WTC11 (cell line): Measurements from ENCODE around the gene NAV2. TPM values are rescaled to one million over a fixed set of nuclear protein-coding genes. Genes with fewer than 3 reads are reported as not detected.
A peak's percentile ranks its signal among the peaks of the same experiment; 100 is the strongest.

Experiments used
- AFF4 ChIP-seq: sonication (generic); formaldehyde crosslinking; IDR thresholded peaks from 2 replicates; pipeline ENCODE4 v1.8.1; 2023; ENCODE audit warnings: mild to moderate bottlenecking, missing genetic modification reagents, borderline replicate concordance
- CREB1 ChIP-seq: sonication (generic); formaldehyde crosslinking; IDR thresholded peaks from 2 replicates; pipeline ENCODE4 v1.8.0; 2023; ENCODE audit warnings: mild to moderate bottlenecking, missing genetic modification reagents
- CREM ChIP-seq: sonication (generic); formaldehyde crosslinking; IDR thresholded peaks from 2 replicates; pipeline ENCODE4 v1.8.1; 2022; ENCODE audit warnings: mild to moderate bottlenecking, missing genetic modification reagents, moderate library complexity
- ELF4 ChIP-seq: sonication (generic); formaldehyde crosslinking; IDR thresholded peaks from 2 replicates; pipeline ENCODE4 v1.8.1; 2022; ENCODE audit warnings: low read depth, mild to moderate bottlenecking, moderate library complexity, missing genetic modification reagents
- ETV6 ChIP-seq: sonication (generic); formaldehyde crosslinking; IDR thresholded peaks from 2 replicates; pipeline ENCODE4 v1.8.1; 2022; ENCODE audit warnings: mild to moderate bottlenecking, missing genetic modification reagents
- FOXJ3 ChIP-seq: sonication (generic); formaldehyde crosslinking; IDR thresholded peaks from 2 replicates; pipeline ENCODE4 v1.9.0; 2021; ENCODE audit warnings: missing genetic modification reagents, mild to moderate bottlenecking, borderline replicate concordance
- FOXK1 ChIP-seq: sonication (generic); formaldehyde crosslinking; IDR thresholded peaks from 2 replicates; pipeline ENCODE4 v1.8.0; 2022; ENCODE audit warnings: mild to moderate bottlenecking, moderate library complexity, missing genetic modification reagents
- HMGA2 ChIP-seq: fragments of 250-450 bp; sonication (Bioruptor Pico); IDR thresholded peaks from 2 replicates; pipeline ENCODE4 v1.4.0; 2021; ENCODE audit warnings: mild to moderate bottlenecking, moderate library complexity
- IRF1 ChIP-seq: sonication (generic); formaldehyde crosslinking; IDR thresholded peaks from 2 replicates; pipeline ENCODE4 v1.8.0; 2023; ENCODE audit warnings: missing genetic modification reagents
- IRF2 ChIP-seq: sonication (generic); formaldehyde crosslinking; IDR thresholded peaks from 2 replicates; pipeline ENCODE4 v1.8.0; 2022; ENCODE audit warnings: low read depth, missing genetic modification reagents, borderline replicate concordance
- JAZF1 ChIP-seq: fragments of 250-450 bp; sonication (Bioruptor Pico); IDR thresholded peaks from 2 replicates; pipeline ENCODE4 v1.9.0; 2021; ENCODE audit warnings: moderate library complexity, mild to moderate bottlenecking, inconsistent platforms
- MYBL2 ChIP-seq: sonication (generic); formaldehyde crosslinking; IDR thresholded peaks from 2 replicates; pipeline ENCODE4 v1.8.1; 2023; ENCODE audit warnings: mild to moderate bottlenecking, moderate library complexity, missing genetic modification reagents
- OVOL2 ChIP-seq: fragments of 250-450 bp; sonication (Bioruptor Pico); IDR thresholded peaks from 2 replicates; pipeline ENCODE4 v1.9.0; 2021; ENCODE audit warnings: mild to moderate bottlenecking, borderline replicate concordance
- RELA ChIP-seq: sonication (generic); formaldehyde crosslinking; IDR thresholded peaks from 2 replicates; pipeline ENCODE4 v1.8.1; 2022; ENCODE audit warnings: missing genetic modification reagents, mild to moderate bottlenecking, borderline replicate concordance
- RORB ChIP-seq: fragments of 250-450 bp; sonication (Bioruptor Pico); IDR thresholded peaks from 2 replicates; pipeline ENCODE4 v1.9.0; 2021; ENCODE audit warnings: mild to moderate bottlenecking
- SMAD3 ChIP-seq: sonication (generic); formaldehyde crosslinking; IDR thresholded peaks from 2 replicates; pipeline ENCODE4 v1.8.0; 2022; ENCODE audit warnings: missing genetic modification reagents, mild to moderate bottlenecking, borderline replicate concordance
- SP1 ChIP-seq: sonication (generic); formaldehyde crosslinking; conservative IDR thresholded peaks from 2 replicates; pipeline ENCODE4 v1.8.1; 2022; ENCODE audit warnings: missing genetic modification reagents
- ZNF396 ChIP-seq: fragments of 250-450 bp; sonication (Bioruptor Pico); IDR thresholded peaks from 2 replicates; pipeline ENCODE4 v1.8.0; 2021; ENCODE audit warnings: mild to moderate bottlenecking, moderate library complexity, borderline replicate concordance
- ZNF423 ChIP-seq: fragments of 250-450 bp; sonication (Bioruptor Pico); IDR thresholded peaks from 2 replicates; pipeline ENCODE4 v2.1.2; 2022; ENCODE audit warnings: mild to moderate bottlenecking, moderate library complexity
- ZNF671 ChIP-seq: fragments of 250-450 bp; sonication (Bioruptor Pico); IDR thresholded peaks from 2 replicates; pipeline ENCODE4 v1.8.0; 2021; ENCODE audit warnings: mild to moderate bottlenecking
- total RNA-seq: library from RNA; stranded (reverse); gene quantifications from 3 replicates; pipeline ENCODE4 v1.2.3, GENCODE V29; 2021
- TF ChIP-seq, protein P1 (sequence below): sonication (generic); formaldehyde crosslinking; IDR thresholded peaks from 2 replicates; pipeline ENCODE4 v1.8.0; 2022; ENCODE audit warnings: mild to moderate bottlenecking, missing genetic modification reagents
- TF ChIP-seq, protein P2 (sequence below): fragments of 250-450 bp; sonication (Bioruptor Pico); IDR thresholded peaks from 2 replicates; pipeline ENCODE4 v1.9.0; 2021; ENCODE audit warnings: moderate library complexity, mild to moderate bottlenecking, inconsistent platforms, borderline replicate concordance
- TF ChIP-seq, protein P3 (sequence below): sonication (generic); formaldehyde crosslinking; IDR thresholded peaks from 2 replicates; pipeline ENCODE4 v1.8.1; 2022; ENCODE audit warnings: mild to moderate bottlenecking, moderate library complexity, missing genetic modification reagents
- TF ChIP-seq, protein P4 (sequence below): sonication (generic); formaldehyde crosslinking; IDR thresholded peaks from 2 replicates; pipeline ENCODE4 v1.8.1; 2023; ENCODE audit warnings: mild to moderate bottlenecking, missing genetic modification reagents
- TF ChIP-seq, protein P5 (sequence below): sonication (generic); formaldehyde crosslinking; IDR thresholded peaks from 2 replicates; pipeline ENCODE4 v1.8.1; 2023; ENCODE audit warnings: mild to moderate bottlenecking, missing genetic modification reagents, moderate library complexity

NAV2 gene
- total RNA-seq, 1 experiment from 2014 or later: 42.8 TPM

- TF ChIP-seq AFF4 (CRISPR knock-in tag): no peak
- TF ChIP-seq OVOL2 (CRISPR knock-in tag): no peak
- 0 out of 2 replicates have a peak, but pooled peaks have one; percentile 68 for TF ChIP-seq ELF4
- no peak for TF ChIP-seq HMGA2
- TF ChIP-seq IRF1 (CRISPR knock-in tag): no peak
- peak; percentile 77 for TF ChIP-seq SP1 (CRISPR knock-in tag)
- peak; percentile 69; the same call in 1 of the 2 replicates for TF ChIP-seq CREB1 (CRISPR knock-in tag)
- no peak for TF ChIP-seq CREM (CRISPR knock-in tag)
- TF ChIP-seq ZNF396 (CRISPR knock-in tag): no peak
- TF ChIP-seq, protein P1, sequence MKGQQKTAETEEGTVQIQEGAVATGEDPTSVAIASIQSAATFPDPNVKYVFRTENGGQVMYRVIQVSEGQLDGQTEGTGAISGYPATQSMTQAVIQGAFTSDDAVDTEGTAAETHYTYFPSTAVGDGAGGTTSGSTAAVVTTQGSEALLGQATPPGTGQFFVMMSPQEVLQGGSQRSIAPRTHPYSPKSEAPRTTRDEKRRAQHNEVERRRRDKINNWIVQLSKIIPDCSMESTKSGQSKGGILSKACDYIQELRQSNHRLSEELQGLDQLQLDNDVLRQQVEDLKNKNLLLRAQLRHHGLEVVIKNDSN (CRISPR knock-in tag): no peak
- TF ChIP-seq FOXK1 (CRISPR knock-in tag): no peak
- TF ChIP-seq ETV6 (CRISPR knock-in tag): 0 out of 2 replicates have a peak, but pooled peaks have one; percentile 10
- TF ChIP-seq ZNF671: no peak
- peak; percentile 19; the same call in 1 of the 2 replicates for TF ChIP-seq ZNF423 (CRISPR knock-in tag)
- TF ChIP-seq, protein P2, sequence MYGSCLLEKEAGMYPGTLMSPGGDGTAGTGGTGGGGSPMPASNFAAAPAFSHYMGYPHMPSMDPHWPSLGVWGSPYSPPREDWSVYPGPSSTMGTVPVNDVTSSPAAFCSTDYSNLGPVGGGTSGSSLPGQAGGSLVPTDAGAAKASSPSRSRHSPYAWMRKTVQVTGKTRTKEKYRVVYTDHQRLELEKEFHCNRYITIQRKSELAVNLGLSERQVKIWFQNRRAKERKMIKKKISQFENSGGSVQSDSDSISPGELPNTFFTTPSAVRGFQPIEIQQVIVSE (CRISPR knock-in tag): no peak
- no peak for TF ChIP-seq FOXJ3 (CRISPR knock-in tag)
- TF ChIP-seq, protein P3, sequence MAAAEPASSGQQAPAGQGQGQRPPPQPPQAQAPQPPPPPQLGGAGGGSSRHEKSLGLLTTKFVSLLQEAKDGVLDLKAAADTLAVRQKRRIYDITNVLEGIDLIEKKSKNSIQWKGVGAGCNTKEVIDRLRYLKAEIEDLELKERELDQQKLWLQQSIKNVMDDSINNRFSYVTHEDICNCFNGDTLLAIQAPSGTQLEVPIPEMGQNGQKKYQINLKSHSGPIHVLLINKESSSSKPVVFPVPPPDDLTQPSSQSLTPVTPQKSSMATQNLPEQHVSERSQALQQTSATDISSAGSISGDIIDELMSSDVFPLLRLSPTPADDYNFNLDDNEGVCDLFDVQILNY (CRISPR knock-in tag): peak; percentile 81
- TF ChIP-seq, protein P4, sequence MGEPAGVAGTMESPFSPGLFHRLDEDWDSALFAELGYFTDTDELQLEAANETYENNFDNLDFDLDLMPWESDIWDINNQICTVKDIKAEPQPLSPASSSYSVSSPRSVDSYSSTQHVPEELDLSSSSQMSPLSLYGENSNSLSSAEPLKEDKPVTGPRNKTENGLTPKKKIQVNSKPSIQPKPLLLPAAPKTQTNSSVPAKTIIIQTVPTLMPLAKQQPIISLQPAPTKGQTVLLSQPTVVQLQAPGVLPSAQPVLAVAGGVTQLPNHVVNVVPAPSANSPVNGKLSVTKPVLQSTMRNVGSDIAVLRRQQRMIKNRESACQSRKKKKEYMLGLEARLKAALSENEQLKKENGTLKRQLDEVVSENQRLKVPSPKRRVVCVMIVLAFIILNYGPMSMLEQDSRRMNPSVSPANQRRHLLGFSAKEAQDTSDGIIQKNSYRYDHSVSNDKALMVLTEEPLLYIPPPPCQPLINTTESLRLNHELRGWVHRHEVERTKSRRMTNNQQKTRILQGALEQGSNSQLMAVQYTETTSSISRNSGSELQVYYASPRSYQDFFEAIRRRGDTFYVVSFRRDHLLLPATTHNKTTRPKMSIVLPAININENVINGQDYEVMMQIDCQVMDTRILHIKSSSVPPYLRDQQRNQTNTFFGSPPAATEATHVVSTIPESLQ (CRISPR knock-in tag): no peak
- TF ChIP-seq JAZF1 (CRISPR knock-in tag): no peak
- TF ChIP-seq IRF2 (CRISPR knock-in tag): no peak
- TF ChIP-seq MYBL2 (CRISPR knock-in tag): peak; percentile 91
- TF ChIP-seq, protein P5, sequence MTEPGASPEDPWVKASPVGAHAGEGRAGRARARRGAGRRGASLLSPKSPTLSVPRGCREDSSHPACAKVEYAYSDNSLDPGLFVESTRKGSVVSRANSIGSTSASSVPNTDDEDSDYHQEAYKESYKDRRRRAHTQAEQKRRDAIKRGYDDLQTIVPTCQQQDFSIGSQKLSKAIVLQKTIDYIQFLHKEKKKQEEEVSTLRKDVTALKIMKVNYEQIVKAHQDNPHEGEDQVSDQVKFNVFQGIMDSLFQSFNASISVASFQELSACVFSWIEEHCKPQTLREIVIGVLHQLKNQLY (CRISPR knock-in tag): no peak
- TF ChIP-seq SMAD3 (CRISPR knock-in tag): no peak
- no peak for TF ChIP-seq RORB (CRISPR knock-in tag)
- TF ChIP-seq RELA: no peak
Measured at GRCh38 chr11:19712281-19713195, at the start of gene NAV2 (continued).
